ENCODE measurements around the gene HOXC10.

Gene HOXC10

GRCh38 chr12:54017027-54017788 lies 32.3 kb downstream of the HOXC10 start:
- DNase-seq (ENCODE audit: low read depth): no peak

DNA sequence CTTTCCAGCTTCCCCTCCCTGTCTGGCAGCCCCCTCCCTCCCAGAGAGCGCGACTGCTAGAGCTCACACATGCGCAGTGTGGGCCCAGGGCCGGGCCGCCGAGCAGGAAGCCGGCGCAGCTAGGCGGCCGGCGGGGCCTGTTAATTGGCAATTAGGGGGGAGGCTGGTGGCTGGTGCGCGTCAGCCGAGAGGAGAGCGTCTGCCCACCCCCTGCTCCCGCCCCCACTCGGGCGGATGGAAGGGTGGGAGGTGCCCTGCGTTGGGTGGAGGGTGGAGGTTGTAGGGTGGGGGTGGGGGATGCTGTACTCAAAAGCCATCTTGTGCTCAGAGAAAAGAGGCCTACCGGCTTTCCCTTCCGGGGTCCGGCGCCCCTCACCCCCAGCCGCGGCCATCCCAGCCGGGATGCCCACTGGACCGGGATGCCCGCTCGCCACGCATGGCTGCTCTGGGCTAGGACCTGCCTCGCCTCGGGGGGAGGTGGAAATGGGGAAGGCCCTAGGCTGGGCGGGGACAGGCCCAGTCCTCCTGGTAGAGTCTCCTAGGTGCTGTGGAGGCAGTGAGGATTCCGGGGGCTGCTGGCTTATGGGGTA lies 33.0 kb downstream of the HOXC10 start:
- peak; percentile 49 for DNase-seq (ENCODE audit: low read depth)

DNA sequence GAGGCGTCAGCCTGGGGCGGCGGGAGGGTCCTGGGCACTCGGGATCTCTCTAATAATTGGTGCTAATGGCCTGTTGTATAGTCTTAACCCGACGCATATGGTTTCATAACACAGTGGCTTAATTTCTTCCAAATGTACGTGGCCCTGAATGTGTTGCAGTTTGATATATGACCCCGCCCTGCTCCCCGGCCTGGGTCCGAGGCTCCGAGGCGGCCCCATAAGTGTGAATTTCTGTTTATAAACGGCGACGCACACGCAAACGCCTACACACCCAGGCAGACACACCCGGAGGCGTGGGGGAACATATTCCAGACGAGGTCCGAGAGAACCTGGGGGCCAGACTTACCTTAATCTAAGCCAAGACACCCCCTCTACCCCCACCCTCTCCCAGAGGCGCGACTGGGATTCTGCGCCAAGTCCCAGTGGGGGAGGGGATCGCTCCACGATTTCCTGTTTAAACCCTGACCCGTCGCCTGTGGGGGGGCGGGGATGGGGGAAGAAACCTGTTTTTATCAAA lies 33.6 kb downstream of the HOXC10 start:
- no peak for DNase-seq (ENCODE audit: low read depth)

DNA sequence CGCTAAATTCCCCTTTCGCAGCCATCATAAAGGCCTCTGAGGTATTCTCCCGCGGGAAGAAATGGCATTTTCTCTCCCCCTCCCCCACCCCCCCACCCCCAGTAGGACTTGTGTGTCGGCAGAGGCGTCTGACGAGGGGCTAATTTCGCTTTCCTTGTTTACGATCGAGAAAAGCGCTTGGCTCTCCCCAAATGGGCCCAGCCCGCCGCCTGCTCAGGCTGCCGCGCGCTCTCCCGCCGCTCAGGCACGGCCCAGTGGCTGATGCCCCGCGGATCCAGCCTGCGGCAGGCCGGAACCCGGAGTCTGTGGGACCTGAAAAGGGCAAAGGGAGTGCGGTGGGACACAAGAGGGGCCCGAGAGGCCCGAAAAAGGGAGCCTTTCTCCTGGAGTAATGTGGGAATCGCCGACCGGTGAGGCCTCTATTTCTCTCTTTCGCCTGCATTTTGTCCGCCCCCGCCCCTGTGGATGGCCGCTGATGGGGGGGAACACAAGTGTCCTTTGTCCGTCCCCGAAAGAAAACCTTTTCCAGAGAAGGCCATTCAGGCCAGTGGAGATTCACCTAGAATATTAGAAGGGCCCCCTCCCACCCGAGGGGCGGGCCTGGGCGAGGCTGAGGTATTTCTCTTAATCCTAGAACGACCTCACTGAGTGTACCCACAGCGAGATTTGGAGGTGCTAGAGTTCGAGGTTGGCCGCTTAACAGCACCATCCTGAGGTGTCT lies 34.3 kb downstream of the HOXC10 start:
- no peak for DNase-seq (ENCODE audit: low read depth)

GRCh38 chr12:54019924-54020590 lies 35.1 kb downstream of the HOXC10 start:
- no peak for DNase-seq (ENCODE audit: low read depth)

DNA sequence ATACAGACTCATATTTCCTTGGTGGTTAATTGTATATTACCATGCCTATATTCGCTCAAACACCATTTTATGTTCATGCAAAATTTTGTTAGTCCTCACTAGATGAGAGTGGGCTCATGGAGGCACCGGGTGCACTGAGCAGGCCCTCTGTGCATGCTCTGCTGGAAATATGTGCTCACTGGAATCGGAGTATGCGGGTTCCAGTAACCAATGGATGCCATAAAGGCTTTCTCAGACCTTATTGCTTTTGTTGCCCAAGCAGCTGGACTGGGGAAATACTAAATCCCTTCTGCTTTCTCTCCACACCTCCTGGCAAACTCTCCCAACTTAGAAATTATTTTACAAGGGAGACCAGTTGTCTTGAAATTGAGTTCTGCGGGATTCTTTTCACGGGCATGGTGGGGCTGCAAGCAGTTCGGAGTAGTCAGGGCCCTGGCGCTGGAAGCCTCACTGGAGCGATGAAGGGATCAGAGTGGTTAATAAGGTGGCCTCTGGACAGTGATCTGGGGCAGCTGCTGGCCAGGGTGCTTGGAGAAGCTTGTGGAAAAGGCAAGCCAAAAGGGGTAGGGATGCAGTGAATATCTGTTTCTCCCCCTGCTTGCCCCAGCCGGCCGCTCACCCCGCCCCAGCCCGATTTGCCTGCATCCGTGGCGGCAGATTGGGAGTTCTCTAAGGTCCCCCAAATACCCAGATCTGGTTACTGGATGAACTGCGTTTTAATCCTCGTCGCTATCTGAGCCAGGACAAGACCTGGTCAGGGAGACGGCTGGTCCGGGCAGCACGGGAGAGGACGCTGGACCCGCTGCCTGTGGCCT lies 35.9 kb downstream of the HOXC10 start:
- DNase-seq (ENCODE audit: low read depth): no peak

GRCh38 chr12:54021432-54022013 lies 36.6 kb downstream of the HOXC10 start:
- no peak for DNase-seq (ENCODE audit: low read depth)

GRCh38 chr12:54022960-54023884 lies 38.3 kb downstream of the HOXC10 start:
- DNase-seq (ENCODE audit: low read depth): no peak

DNA sequence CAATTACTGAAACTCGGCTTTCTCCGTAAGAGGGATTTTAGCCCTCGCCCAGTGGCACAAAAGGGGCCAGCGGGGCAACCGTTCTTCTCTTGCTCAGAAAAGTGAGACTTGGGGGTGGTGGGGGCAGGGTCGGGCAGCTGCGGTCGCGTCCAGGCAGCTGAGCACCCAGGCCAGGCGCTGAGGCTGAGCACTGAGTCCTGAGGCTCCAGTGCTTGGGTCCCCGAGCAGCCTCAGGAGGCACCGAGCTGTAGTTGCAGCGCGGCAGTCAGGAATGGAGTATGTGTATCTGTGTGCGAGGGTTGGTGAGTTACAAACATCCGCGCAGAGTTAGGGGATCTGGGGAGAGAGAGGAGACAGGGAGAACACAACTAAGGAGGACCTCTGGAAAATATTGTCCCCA lies 39.2 kb downstream of the HOXC10 start:
- no peak for DNase-seq (ENCODE audit: low read depth)

- DNase-seq (ENCODE audit: low read depth): no peak
These were observed 39.8 kb downstream of the HOXC10 start for GRCh38 chr12:54024581-54025305.

DNA sequence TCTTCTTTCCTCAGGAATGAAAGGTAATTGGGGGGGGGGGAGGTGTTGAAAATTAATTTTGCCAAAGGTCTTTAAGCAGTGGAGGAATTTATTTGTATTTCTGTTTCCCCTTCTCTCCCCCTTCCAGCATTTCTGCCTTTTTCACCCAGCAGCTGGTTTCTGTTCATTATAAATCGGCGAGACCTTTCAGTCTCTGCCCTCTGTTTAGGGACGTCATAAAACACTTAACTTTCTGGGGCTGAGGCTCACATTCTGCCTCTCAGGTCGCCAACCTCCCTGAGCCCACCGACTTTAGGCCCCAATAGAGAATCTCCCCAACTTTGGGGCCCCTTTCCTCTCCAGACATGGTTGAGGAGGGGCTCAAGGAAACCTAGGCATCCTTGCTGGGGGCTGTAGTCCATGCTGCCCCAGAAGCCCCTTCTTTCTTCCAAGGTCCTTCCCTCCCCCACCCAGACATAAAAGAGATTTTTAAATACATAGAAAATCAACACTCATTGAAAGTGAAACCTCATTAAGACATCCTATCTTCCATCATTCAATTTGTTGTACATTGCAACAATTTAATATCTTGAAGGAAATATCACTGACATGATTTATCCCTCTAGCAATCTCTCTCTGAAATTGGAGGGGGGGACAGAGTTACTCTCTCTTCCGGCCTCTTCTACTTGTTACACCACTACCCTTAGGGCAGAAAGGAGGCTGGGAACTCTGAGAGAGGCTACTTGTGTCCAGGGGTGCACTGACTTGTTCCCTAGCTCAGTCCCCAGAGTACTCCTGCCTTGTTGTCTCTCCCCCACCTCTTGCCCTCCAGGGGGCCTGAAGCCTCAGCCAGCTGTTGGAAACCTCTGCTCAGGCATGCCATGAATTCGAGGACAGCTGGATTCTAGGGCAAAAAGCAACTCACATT lies 40.8 kb downstream of the HOXC10 start:
- no peak for DNase-seq (ENCODE audit: low read depth)

- no peak for DNase-seq (ENCODE audit: low read depth)
These were observed 41.9 kb downstream of the HOXC10 start for GRCh38 chr12:54026640-54027441.

- no peak for DNase-seq (ENCODE audit: low read depth)
These were observed 42.5 kb downstream of the HOXC10 start for GRCh38 chr12:54027442-54027786.

GRCh38 chr12:54028314-54029201 lies 43.6 kb downstream of the HOXC10 start, which contains the start of gene HOXC6:
HOXC6 (plus strand) TSS chr12:54028440; CDS start chr12:54028522, 82 bp downstream.
- no peak for DNase-seq (ENCODE audit: low read depth)

- no peak for DNase-seq (ENCODE audit: low read depth)
These were observed 44.8 kb downstream of the HOXC10 start for GRCh38 chr12:54029529-54030441.

Measured in T-helper 22 cell (primary cell).